ENCODE results near the gene VHLL. TPM values are rescaled to one million over a fixed set of nuclear protein-coding genes. Genes with fewer than 3 reads are reported as not detected.

Gene VHLL
- total and polyA plus RNA-seq, 7 experiments from 2014 or later: not detected

DNA sequence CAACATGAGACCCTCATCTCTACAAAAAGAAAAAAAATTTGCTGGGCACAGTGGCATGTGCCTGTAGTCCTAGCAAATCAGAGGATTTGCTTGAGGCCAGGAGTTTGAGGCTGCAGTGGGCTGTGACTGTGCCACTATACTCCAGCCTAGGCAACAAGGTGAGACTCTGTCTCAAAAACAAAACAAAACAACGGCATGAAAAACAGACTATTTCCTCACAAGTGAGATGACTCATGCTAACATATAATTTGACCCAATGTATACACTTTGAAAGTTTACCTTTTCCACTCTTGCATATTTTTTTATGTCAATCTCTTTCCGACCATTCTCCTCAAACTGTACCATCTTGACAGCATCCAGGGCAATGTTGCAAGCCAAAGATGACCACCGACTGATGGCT is 21.5 kb upstream of the VHLL start:
- DNase-seq (no peak), ATAC-seq (no peak)
- Mint-ChIP-seq H3K4me3 (no peak overlapping the region), H3K36me3 (peaks cover 0 to 40% (median 23%) of the 10 kb centered on the region in 5 donors), H3K4me1 (peaks cover 0 to 1% (median 0%) of the 10 kb centered on the region in 7 donors), H3K27me3 (no peaks in the 10 kb centered on the region), H3K27ac (peak overlapping the region in 1 of 9 donors; percentile 69), H3K9me3 (no peaks in the 10 kb centered on the region)
- Histone ChIP-seq H3K36me3 (ENCODE audit: control insufficient read depth in 2 of 3, insufficient read depth in 3 of 3, low read length in 3 of 3) (peaks cover 41 to 90% (median 41%) of the 10 kb centered on the region in 3 experiments), H3K9me3 (ENCODE audit: control insufficient read depth in 2 of 3, low read length in 3 of 3) (no peaks in the 10 kb centered on the region), H3K27me3 (ENCODE audit: control insufficient read depth in 2 of 2, insufficient read depth in 2 of 2, low read length in 2 of 2) (no peaks in the 10 kb centered on the region), H3K4me1 (ENCODE audit: control insufficient read depth in 2 of 2, insufficient read depth in 2 of 2, low read length in 2 of 2) (no peaks in the 10 kb centered on the region), H3K4me3 (ENCODE audit: low read length) (no peak overlapping the region), H3K27ac (ENCODE audit: low read depth, low read length) (no peak overlapping the region)
- ChIA-PET POLR2A (interaction anchor here (1.0 kb wide), 1 partner anchor 38 kb away, joined by 3 read pairs; the partner anchor contains the start of gene SMG5), CTCF (no interaction called here)
- intact Hi-C loops (cut with micrococcal nuclease): no loop called here

DNA sequence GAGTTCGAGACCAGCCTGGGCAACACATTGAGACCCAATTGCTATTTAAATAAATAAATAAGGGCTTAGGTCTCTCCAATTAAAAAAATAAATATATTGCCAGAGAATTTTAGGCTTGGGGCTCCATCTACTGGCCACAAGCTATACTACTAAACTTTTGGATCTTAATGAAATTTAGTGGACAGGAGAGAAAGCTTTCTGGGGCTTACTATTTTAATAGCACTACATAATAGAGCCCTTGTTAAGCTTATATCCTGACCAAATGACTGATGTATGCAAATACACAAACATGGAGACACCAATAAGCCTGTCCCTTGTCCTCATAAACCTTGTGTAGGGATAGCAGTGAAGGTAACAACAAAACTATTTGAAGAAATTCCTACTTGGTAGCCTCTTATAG is 20.6 kb upstream of the VHLL start:
- peaks cover 0 to 1% (median 0%) of the 10 kb centered on the region in 7 donors for H3K4me1 Mint-ChIP-seq
- H3K36me3 Mint-ChIP-seq: peaks cover 0 to 40% (median 29%) of the 10 kb centered on the region in 5 donors
- ChIA-PET CTCF (interaction anchor here (0.6 to 1.0 kb wide), 6 partner anchors 10 to 95 kb away, joined by 3 to 8 read pairs (median 3); no protein-coding TSS in a partner anchor), POLR2A (interaction anchor here (1.0 to 1.4 kb wide), 3 partner anchors 16 to 37 kb away, joined by 3 to 4 read pairs (median 4); partner anchors contain the start of gene SMG5)
- ATAC-seq: no peak
- intact Hi-C loops (cut with micrococcal nuclease): loop anchor here (1.0 to 2.0 kb wide), 2 partner anchors 173 to 223 kb away; no protein-coding TSS in a partner anchor
- H3K9me3 Mint-ChIP-seq: no peaks in the 10 kb centered on the region
- no peaks in the 10 kb centered on the region for H3K27me3 ChIP-seq (ENCODE audit: control insufficient read depth in 2 of 2, insufficient read depth in 2 of 2, low read length in 2 of 2)
- DNase-seq: peak in 3 of 9 donors; percentile 16 to 25 (median 23)
- no peaks in the 10 kb centered on the region for H3K9me3 ChIP-seq (ENCODE audit: control insufficient read depth in 2 of 3, low read length in 3 of 3)
- peaks cover 41 to 90% (median 45%) of the 10 kb centered on the region in 3 experiments for H3K36me3 ChIP-seq (ENCODE audit: control insufficient read depth in 2 of 3, insufficient read depth in 3 of 3, low read length in 3 of 3)
- H3K27ac Mint-ChIP-seq: no peak overlapping the region
- H3K27ac ChIP-seq (ENCODE audit: low read depth, low read length): no peak overlapping the region
- H3K4me3 ChIP-seq (ENCODE audit: low read length): no peak overlapping the region
- no peaks in the 10 kb centered on the region for H3K4me1 ChIP-seq (ENCODE audit: control insufficient read depth in 2 of 2, insufficient read depth in 2 of 2, low read length in 2 of 2)
- no peak overlapping the region for H3K4me3 Mint-ChIP-seq
- no peaks in the 10 kb centered on the region for H3K27me3 Mint-ChIP-seq

DNA sequence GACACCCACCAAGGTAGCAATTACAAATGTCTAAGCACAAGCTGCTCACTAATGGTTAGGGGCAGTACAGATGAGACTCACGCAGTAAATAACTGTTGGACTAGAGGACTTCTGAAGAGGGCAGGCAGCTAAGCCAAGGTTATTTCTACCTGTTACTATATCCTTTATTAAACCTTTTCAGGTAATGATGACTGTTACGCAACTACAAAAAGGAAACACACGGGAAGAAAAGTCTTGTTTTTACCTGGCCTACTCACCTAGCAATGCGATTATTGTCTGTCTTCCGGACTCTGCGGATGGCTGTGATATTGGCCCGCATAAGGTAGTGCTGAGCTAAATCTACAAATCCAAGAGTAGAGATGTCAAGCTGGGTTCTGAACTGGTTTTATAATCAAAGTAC is 17.8 kb upstream of the VHLL start:
- CTCF ChIA-PET: interaction anchor here (0.7 kb wide), 1 partner anchor 317 kb away, joined by 4 read pairs; no protein-coding TSS in a partner anchor
- Histone ChIP-seq H3K27me3 (ENCODE audit: control insufficient read depth in 2 of 2, insufficient read depth in 2 of 2, low read length in 2 of 2) (no peaks in the 10 kb centered on the region), H3K4me3 (ENCODE audit: low read length) (no peak overlapping the region), H3K9me3 (ENCODE audit: control insufficient read depth in 2 of 3, low read length in 3 of 3) (no peaks in the 10 kb centered on the region), H3K4me1 (ENCODE audit: control insufficient read depth in 2 of 2, insufficient read depth in 2 of 2, low read length in 2 of 2) (no peaks in the 10 kb centered on the region), H3K36me3 (ENCODE audit: control insufficient read depth in 2 of 3, insufficient read depth in 3 of 3, low read length in 3 of 3) (peaks cover 43 to 96% (median 45%) of the 10 kb centered on the region in 3 experiments), H3K27ac (ENCODE audit: low read depth, low read length) (no peak overlapping the region)
- POLR2A ChIA-PET: no interaction called here
- ATAC-seq: no peak
- intact Hi-C loops (cut with micrococcal nuclease): no loop called here
- H3K27me3 Mint-ChIP-seq: no peaks in the 10 kb centered on the region
- no peak overlapping the region for H3K27ac Mint-ChIP-seq
- H3K4me1 Mint-ChIP-seq: no peaks in the 10 kb centered on the region
- H3K4me3 Mint-ChIP-seq: no peak overlapping the region
- DNase-seq: no peak
- H3K36me3 Mint-ChIP-seq: peaks cover 0 to 37% (median 29%) of the 10 kb centered on the region in 5 donors
- no peaks in the 10 kb centered on the region for H3K9me3 Mint-ChIP-seq

DNA sequence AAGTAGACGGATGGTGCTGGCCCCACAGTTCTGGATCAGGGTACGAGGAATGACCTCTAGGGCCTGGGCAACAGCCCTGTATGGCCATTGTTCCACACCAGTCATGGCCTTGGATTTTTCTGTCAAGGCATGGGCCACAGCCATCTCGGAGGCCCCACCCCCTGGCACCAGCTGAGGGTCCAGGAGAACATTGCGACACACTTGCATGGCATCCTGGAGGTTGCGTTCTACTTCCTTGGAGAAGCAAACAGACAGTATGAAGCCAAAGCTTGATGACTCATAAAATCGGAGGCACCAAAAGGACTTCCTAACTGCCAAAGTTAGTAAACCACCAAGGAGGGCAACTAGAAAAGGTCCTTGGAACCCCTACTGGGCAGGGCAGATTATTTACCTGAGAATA is 11.9 kb upstream of the VHLL start:
- Histone ChIP-seq H3K4me1 (ENCODE audit: control insufficient read depth in 2 of 2, insufficient read depth in 2 of 2, low read length in 2 of 2) (no peaks in the 10 kb centered on the region), H3K27me3 (ENCODE audit: control insufficient read depth in 2 of 2, insufficient read depth in 2 of 2, low read length in 2 of 2) (no peaks in the 10 kb centered on the region), H3K36me3 (ENCODE audit: control insufficient read depth in 2 of 3, insufficient read depth in 3 of 3, low read length in 3 of 3) (peaks cover 8 to 79% (median 14%) of the 10 kb centered on the region in 3 experiments), H3K27ac (ENCODE audit: low read depth, low read length) (no peak overlapping the region), H3K4me3 (ENCODE audit: low read length) (no peak overlapping the region), H3K9me3 (ENCODE audit: control insufficient read depth in 2 of 3, low read length in 3 of 3) (no peaks in the 10 kb centered on the region)
- Mint-ChIP-seq H3K36me3 (peaks cover 11 to 34% (median 23%) of the 10 kb centered on the region in 5 donors), H3K27me3 (no peaks in the 10 kb centered on the region), H3K27ac (peak overlapping the region in 1 of 9 donors; percentile 36), H3K9me3 (no peaks in the 10 kb centered on the region), H3K4me1 (no peaks in the 10 kb centered on the region), H3K4me3 (no peak overlapping the region)
- intact Hi-C loops (cut with micrococcal nuclease): no loop called here
- DNase-seq: no peak
- ATAC-seq: no peak
- POLR2A ChIA-PET: interaction anchor here (1.2 kb wide), 1 partner anchor 28 kb away, joined by 3 read pairs; no protein-coding TSS in a partner anchor
- CTCF ChIA-PET: interaction anchor here (0.7 kb wide), 1 partner anchor 617 kb away, joined by 3 read pairs; no protein-coding TSS in a partner anchor

DNA sequence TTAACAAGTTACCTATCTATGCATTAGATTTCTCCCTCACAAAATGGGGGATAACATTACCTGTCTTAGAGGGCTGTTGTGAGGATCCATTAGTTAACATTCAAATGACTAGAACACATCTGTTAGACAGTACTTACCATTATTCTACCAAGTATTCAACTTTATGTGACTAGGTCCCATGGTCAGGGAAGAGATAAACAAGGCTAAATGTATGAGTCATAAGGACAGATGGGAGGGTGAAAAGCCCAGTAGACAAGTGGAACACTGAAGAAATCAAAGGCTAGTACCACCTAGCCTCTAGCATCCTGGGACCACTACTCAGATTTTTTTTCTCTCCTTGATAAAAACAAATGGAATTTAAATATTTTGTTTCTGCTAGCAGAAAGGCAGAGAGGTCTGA is 9.0 kb upstream of the VHLL start:
- Mint-ChIP-seq H3K4me1 (peaks cover 0 to 4% (median 0%) of the 10 kb centered on the region in 7 donors), H3K9me3 (no peaks in the 10 kb centered on the region), H3K27ac (peak overlapping the region in 2 of 9 donors; percentile 49 to 80), H3K36me3 (peaks cover 9 to 24% (median 18%) of the 10 kb centered on the region in 5 donors), H3K27me3 (no peaks in the 10 kb centered on the region), H3K4me3 (no peak overlapping the region)
- Histone ChIP-seq H3K9me3 (ENCODE audit: control insufficient read depth in 2 of 3, low read length in 3 of 3) (no peaks in the 10 kb centered on the region), H3K36me3 (ENCODE audit: control insufficient read depth in 2 of 3, insufficient read depth in 3 of 3, low read length in 3 of 3) (peaks cover 8 to 55% (median 10%) of the 10 kb centered on the region in 3 experiments), H3K4me1 (ENCODE audit: control insufficient read depth in 2 of 2, insufficient read depth in 2 of 2, low read length in 2 of 2) (no peaks in the 10 kb centered on the region), H3K27me3 (ENCODE audit: control insufficient read depth in 2 of 2, insufficient read depth in 2 of 2, low read length in 2 of 2) (no peaks in the 10 kb centered on the region), H3K4me3 (ENCODE audit: low read length) (no peak overlapping the region), H3K27ac (ENCODE audit: low read depth, low read length) (no peak overlapping the region)
- ATAC-seq (no peak), DNase-seq (no peak)
- CTCF ChIA-PET: interaction anchor here (0.6 kb wide), 1 partner anchor 11 kb away, joined by 5 read pairs; no protein-coding TSS in a partner anchor
- intact Hi-C loops (cut with micrococcal nuclease): no loop called here
- POLR2A ChIA-PET: no interaction called here

DNA sequence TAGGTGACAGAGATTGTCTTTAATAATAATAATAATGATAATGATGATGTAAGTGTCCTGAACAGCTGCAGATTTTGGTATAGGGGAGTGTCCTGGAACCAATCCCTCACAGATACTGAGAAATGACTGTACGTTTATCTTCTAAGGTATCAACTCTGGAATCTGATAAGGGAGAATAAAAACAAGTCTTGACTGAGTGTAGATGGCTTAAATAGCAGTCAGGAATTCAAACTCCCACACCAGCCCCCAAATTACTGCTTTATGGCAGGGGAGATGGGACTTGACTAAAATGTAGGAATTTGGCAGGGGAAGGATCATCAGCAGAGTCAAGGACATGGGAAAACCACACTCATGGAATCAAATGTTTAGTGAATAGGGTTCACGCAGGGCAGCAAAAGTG is 6.1 kb upstream of the VHLL start:
- Histone ChIP-seq H3K9me3 (ENCODE audit: control insufficient read depth in 2 of 3, low read length in 3 of 3) (no peaks in the 10 kb centered on the region), H3K27me3 (ENCODE audit: control insufficient read depth in 2 of 2, insufficient read depth in 2 of 2, low read length in 2 of 2) (no peaks in the 10 kb centered on the region), H3K4me1 (ENCODE audit: control insufficient read depth in 2 of 2, insufficient read depth in 2 of 2, low read length in 2 of 2) (no peaks in the 10 kb centered on the region), H3K4me3 (ENCODE audit: low read length) (no peak overlapping the region), H3K36me3 (ENCODE audit: control insufficient read depth in 2 of 3, insufficient read depth in 3 of 3, low read length in 3 of 3) (peaks cover 0 to 30% (median 4%) of the 10 kb centered on the region in 3 experiments), H3K27ac (ENCODE audit: low read depth, low read length) (no peak overlapping the region)
- POLR2A ChIA-PET: no interaction called here
- H3K27me3 Mint-ChIP-seq: no peaks in the 10 kb centered on the region
- CTCF ChIA-PET: interaction anchor here (0.7 kb wide), 1 partner anchor 206 kb away, joined by 3 read pairs; no protein-coding TSS in a partner anchor
- no peak overlapping the region for H3K4me3 Mint-ChIP-seq
- ATAC-seq (no peak), DNase-seq (no peak)
- no peaks in the 10 kb centered on the region for H3K9me3 Mint-ChIP-seq
- H3K4me1 Mint-ChIP-seq: peaks cover 0 to 4% (median 0%) of the 10 kb centered on the region in 7 donors
- peak overlapping the region in 2 of 9 donors; percentile 9 to 72 for H3K27ac Mint-ChIP-seq
- intact Hi-C loops (cut with micrococcal nuclease): no loop called here
- H3K36me3 Mint-ChIP-seq: peaks cover 5 to 19% (median 14%) of the 10 kb centered on the region in 5 donors
